Chondrocyte (in vitro differentiated cells): ENCODE data around the gene SCARF1. TPM values are rescaled to one million over a fixed set of nuclear protein-coding genes. Genes with fewer than 3 reads are reported as not detected.

Source experiments
- DNase-seq: peaks from one replicate; pipeline ENCODE4 v3.0.0; 2021; ENCODE audit warnings: mixed read lengths, low spot score
- H3K27ac Mint-ChIP-seq: one replicate; pipeline ENCODE4 v1.8.0; 2021; ENCODE audit warnings: mild to moderate bottlenecking, moderate library complexity, mixed read lengths; ENCODE audit not compliant: unreplicated experiment
- H3K27me3 Mint-ChIP-seq: 2 replicates; pipeline ENCODE4 v1.8.0; 2021; ENCODE audit warnings: low read depth, mixed read lengths
- H3K36me3 Mint-ChIP-seq: 2 replicates; pipeline ENCODE4 v1.8.0; 2021; ENCODE audit warnings: low read depth, mixed read lengths
- H3K4me1 Mint-ChIP-seq: 2 replicates; pipeline ENCODE4 v1.8.0; 2021; ENCODE audit warnings: low read depth, mild to moderate bottlenecking, mixed read lengths
- H3K4me3 Mint-ChIP-seq: one replicate; pipeline ENCODE4 v1.8.0; 2021; ENCODE audit warnings: mild to moderate bottlenecking, moderate library complexity, mixed read lengths; ENCODE audit not compliant: unreplicated experiment
- H3K9me3 Mint-ChIP-seq: 2 replicates; pipeline ENCODE4 v1.8.0; 2021; ENCODE audit warnings: low read depth, mixed read lengths
- CTCF ChIP-seq: fragments of 200-600 bp; sonication (generic); IDR thresholded peaks from 2 replicates; pipeline ENCODE4 v1.5.0; 2021; ENCODE audit warnings: antibody characterized with exemption, mild to moderate bottlenecking, moderate library complexity
- total RNA-seq: library from RNA; stranded (reverse); gene quantifications from 3 replicates; pipeline ENCODE4 v1.2.1, GENCODE V29; 2021

SCARF1 gene
- total RNA-seq, 1 donor from 2014 or later, result 0.42 TPM

DNA sequence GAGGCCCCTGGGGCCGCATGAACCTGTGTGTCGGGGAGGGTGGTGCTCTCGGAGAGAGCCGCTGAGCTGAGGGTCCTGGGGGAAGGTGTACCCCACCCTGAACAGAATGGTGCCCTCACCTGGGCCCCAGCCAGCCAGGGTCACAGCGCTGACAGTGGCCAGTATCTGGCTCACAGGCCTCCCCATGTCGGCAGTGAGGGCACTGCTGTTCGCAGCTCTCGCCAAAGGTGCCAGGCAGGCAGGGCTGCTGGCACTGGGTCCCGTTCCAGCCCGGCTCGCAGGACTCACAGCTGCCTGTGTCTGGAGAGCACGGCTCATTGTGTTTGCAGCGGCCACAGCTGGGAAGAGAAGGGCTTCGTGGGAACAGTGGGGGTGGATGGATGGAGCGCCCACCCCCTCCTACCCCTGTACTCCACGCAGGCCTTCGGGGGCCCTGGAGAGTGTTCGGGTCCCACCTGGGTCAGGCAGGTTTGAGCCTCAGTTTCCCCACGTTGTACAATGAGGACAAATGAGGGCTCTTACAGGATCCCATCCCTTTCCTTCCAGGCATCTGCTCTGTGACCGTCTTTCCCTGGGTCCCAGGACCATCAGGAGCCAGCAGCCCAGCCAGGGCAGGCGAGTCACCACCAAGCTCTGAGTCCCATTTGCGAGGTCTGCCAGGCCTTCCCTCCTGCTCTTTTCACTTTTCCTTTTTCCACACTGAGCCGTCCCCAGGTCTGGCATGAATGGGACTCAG, 5.0 kb downstream of the SCARF1 start:
- peaks cover 2% of the 10 kb centered on the region for H3K27me3 Mint-ChIP-seq
- peaks cover 8% of the 10 kb centered on the region for H3K4me1 Mint-ChIP-seq
- no peak overlapping the region for H3K27ac Mint-ChIP-seq
- no peak overlapping the region for H3K4me3 Mint-ChIP-seq
- DNase-seq, result no peak
- no peaks in the 10 kb centered on the region for H3K36me3 Mint-ChIP-seq
- no peaks in the 10 kb centered on the region for H3K9me3 Mint-ChIP-seq
- TF ChIP-seq CTCF, result no peak

DNA sequence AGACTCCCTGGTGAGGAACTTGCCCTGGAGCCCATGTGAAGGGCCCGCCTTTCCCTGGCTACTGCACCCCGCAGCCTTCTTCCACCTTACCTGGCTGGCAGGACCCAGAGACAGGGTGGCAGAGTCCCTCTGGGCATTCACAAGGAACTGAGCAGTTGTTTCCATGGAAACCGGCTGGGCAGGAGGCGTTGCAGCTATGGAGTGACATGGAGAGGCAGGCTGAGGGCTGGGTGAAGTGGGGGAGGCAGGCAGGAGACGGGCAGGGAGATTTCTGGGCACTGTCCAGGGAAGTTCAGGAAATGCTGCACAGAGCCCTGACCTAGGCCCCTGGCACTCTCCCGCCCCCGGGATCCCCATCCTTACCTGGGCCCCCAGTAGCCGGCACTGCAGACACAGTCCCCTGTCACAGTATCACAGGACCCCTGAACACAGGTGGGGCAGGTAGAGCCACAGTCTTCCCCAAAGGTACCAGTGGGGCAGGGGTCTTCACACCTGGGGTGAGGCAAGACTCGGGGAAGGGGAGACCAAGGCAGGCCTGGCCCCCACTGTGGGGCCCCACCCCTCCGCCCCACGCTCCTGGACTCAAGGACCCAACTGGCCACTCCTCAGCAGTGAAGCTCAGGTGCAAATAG, 5.9 kb downstream of the SCARF1 start:
- no peak overlapping the region for H3K4me3 Mint-ChIP-seq
- no peak for DNase-seq
- peaks cover 8% of the 10 kb centered on the region for H3K4me1 Mint-ChIP-seq
- H3K9me3 Mint-ChIP-seq, result no peaks in the 10 kb centered on the region
- no peak for TF ChIP-seq CTCF
- H3K36me3 Mint-ChIP-seq, result no peaks in the 10 kb centered on the region
- no peak overlapping the region for H3K27ac Mint-ChIP-seq
- H3K27me3 Mint-ChIP-seq, result peaks cover 2% of the 10 kb centered on the region

- Mint-ChIP-seq H3K4me3 (no peak overlapping the region), H3K27me3 (no peaks in the 10 kb centered on the region), H3K27ac (no peak overlapping the region), H3K4me1 (no peaks in the 10 kb centered on the region), H3K9me3 (no peaks in the 10 kb centered on the region), H3K36me3 (no peaks in the 10 kb centered on the region)
- no peak for DNase-seq
- TF ChIP-seq CTCF, result no peak
These were observed 6.8 kb downstream of the SCARF1 start for GRCh38 chr17:1638624-1639300.

- Mint-ChIP-seq H3K27me3 (no peaks in the 10 kb centered on the region), H3K4me1 (no peaks in the 10 kb centered on the region), H3K36me3 (no peaks in the 10 kb centered on the region), H3K27ac (no peak overlapping the region), H3K9me3 (no peaks in the 10 kb centered on the region), H3K4me3 (no peak overlapping the region)
- TF ChIP-seq CTCF, result no peak
- no peak for DNase-seq
These were observed 7.4 kb downstream of the SCARF1 start for GRCh38 chr17:1638171-1638590.

GRCh38 chr17:1636732-1637285, 8.7 kb downstream of the SCARF1 start:
- H3K4me3 Mint-ChIP-seq, result no peak overlapping the region
- TF ChIP-seq CTCF, result no peak
- no peak for DNase-seq

More at GRCh38 chr17:1636732-1637285, 8.7 kb downstream of the SCARF1 start:
- H3K27me3 Mint-ChIP-seq, result peaks cover under 1% of the 10 kb centered on the region
- no peaks in the 10 kb centered on the region for H3K36me3 Mint-ChIP-seq
- no peak overlapping the region for H3K27ac Mint-ChIP-seq
- no peaks in the 10 kb centered on the region for H3K9me3 Mint-ChIP-seq
- no peaks in the 10 kb centered on the region for H3K4me1 Mint-ChIP-seq
